GM12878 (cell line): ENCODE data around the gene CAMK2D. TPM values are rescaled to one million over a fixed set of nuclear protein-coding genes. Genes with fewer than 3 reads are reported as not detected.
A peak's percentile ranks its signal among the peaks of the same experiment; 100 is the strongest.

Experiments used
- ATAC-seq: fragments of 200-7000 bp; cut with Tn5 transposase; 3 replicates; pipeline ENCODE4 v1.9.1; 2020; ENCODE audit warnings: mild to moderate bottlenecking, moderate library complexity
- BruUV-seq: library from RNA; stranded (reverse); fragments of 400-500 nt; replicated peaks from 2 replicates; lab custom pipeline; 2021; lab: Mats Ljungman, UMichigan
- CTCF ChIA-PET: fragments of 300-600 bp; sonication (Branson Sonifier 250); formaldehyde crosslinking; extraction: SDS; loops from one replicate; lab custom pipeline; 2021; ENCODE audit warnings: inconsistent platforms; lab: Yijun Ruan, JAX
- POLR2A ChIA-PET: fragments of 350-600 bp; formaldehyde crosslinking; extraction: SDS; loops from one replicate; lab custom pipeline; 2021; ENCODE audit warnings: inconsistent platforms; lab: Charles Lee
- RAD21 ChIA-PET: fragments of 300-600 bp; sonication (Branson Sonifier 250); formaldehyde crosslinking; loops from one replicate; lab custom pipeline; 2023; ENCODE audit warnings: antibody characterized with exemption; ENCODE audit not compliant: unreplicated experiment; lab: Charles Lee
- SMC1A ChIA-PET: fragments of 300-600 bp; sonication (Branson Sonifier 250); formaldehyde crosslinking; loops from one replicate; lab custom pipeline; 2023; ENCODE audit not compliant: unreplicated experiment, uncharacterized antibody; lab: Charles Lee
- DNase-seq: peaks from one replicate; pipeline ENCODE4 v3.0.0-alpha.2; 2011; ENCODE audit warnings: low read depth, low spot score
- FAIRE-seq: peaks from 3 replicates; lab custom pipeline; 2011; peaks lifted over from hg19 to GRCh38; lab: Jason Lieb, UNC
- H2AFZ ChIP-seq: 2 replicates; pipeline ENCODE4 v1.6.0; 2011; ENCODE audit warnings: low read depth, low read length, control low read depth; ENCODE audit not compliant: control insufficient read depth
- H3K27ac ChIP-seq: 2 replicates; pipeline ENCODE4 v1.5.1; 2011; ENCODE audit warnings: control low read depth; ENCODE audit not compliant: control insufficient read depth, insufficient read depth
- H3K27me3 ChIP-seq, 2 experiments: replicated peaks in 1 of 2; 2 replicates each; pipeline versions ENCODE4 v1.6.0 to v1.6.1; 2011; ENCODE audit warnings: low read length in 1 of 2; ENCODE audit not compliant: control insufficient read depth in 2 of 2, insufficient read depth in 2 of 2
- H3K36me3 ChIP-seq, 2 experiments: 2 replicates each; pipeline ENCODE4 v1.5.1; 2011; ENCODE audit warnings: low read length in 1 of 2; ENCODE audit not compliant: control insufficient read depth in 2 of 2, insufficient read depth in 2 of 2
- H3K4me1 ChIP-seq: 2 replicates; pipeline ENCODE4 v1.6.1; 2011; ENCODE audit warnings: mild to moderate bottlenecking, low read length, moderate library complexity, mixed read lengths; ENCODE audit not compliant: control insufficient read depth, insufficient read depth
- H3K4me2 ChIP-seq: 2 replicates; pipeline ENCODE4 v1.6.0; 2011; ENCODE audit warnings: control low read depth; ENCODE audit not compliant: control insufficient read depth, insufficient read depth
- H3K4me3 ChIP-seq: fragments of 200-600 bp; sonication (generic); 2 replicates; pipeline ENCODE4 v1.5.1; 2016
- H3K79me2 ChIP-seq: 2 replicates; pipeline ENCODE4 v1.6.0; 2011; ENCODE audit warnings: low read length; ENCODE audit not compliant: control insufficient read depth, insufficient read depth
- H3K9ac ChIP-seq: 2 replicates; pipeline ENCODE4 v1.8.0; 2011; ENCODE audit warnings: low read length, control low read depth, mixed read lengths; ENCODE audit not compliant: control insufficient read depth, insufficient read depth
- H3K9me3 ChIP-seq: replicated peaks from 3 replicates; pipeline ENCODE4 v1.5.1; 2011; ENCODE audit warnings: mild to moderate bottlenecking, low read length; ENCODE audit not compliant: control insufficient read depth, insufficient read depth
- H4K20me1 ChIP-seq: 2 replicates; pipeline ENCODE4 v1.6.0; 2011; ENCODE audit not compliant: control insufficient read depth, insufficient read depth
- BCL11A ChIP-seq: IDR thresholded peaks from 2 replicates; pipeline ENCODE4 v1.6.1; 2011; ENCODE audit warnings: low read depth, low read length
- CHD4 ChIP-seq: fragments of 200-600 bp; sonication (generic); IDR thresholded peaks from 2 replicates; pipeline ENCODE4 v1.6.1; 2016; ENCODE audit warnings: mild to moderate bottlenecking
- HCFC1 ChIP-seq: fragments of 150-350 bp; IDR thresholded peaks from 2 replicates; pipeline ENCODE4 v1.6.1; 2014; ENCODE audit warnings: low read length
- POU2F2 ChIP-seq: IDR thresholded peaks from 3 replicates; pipeline ENCODE4 v1.6.1; 2011; ENCODE audit warnings: low read depth, mild to moderate bottlenecking, low read length, borderline replicate concordance
- SUZ12 ChIP-seq: fragments of 200-600 bp; sonication (generic); IDR thresholded peaks from one replicate; pipeline ENCODE4 v1.6.1; 2018; ENCODE audit warnings: antibody characterized with exemption, mild to moderate bottlenecking; ENCODE audit not compliant: unreplicated experiment
- TBL1XR1 ChIP-seq: IDR thresholded peaks from 2 replicates; pipeline ENCODE4 v1.6.1; 2012; ENCODE audit warnings: low read depth, low read length, improper control_type of control experiment
- ZSCAN29 ChIP-seq: fragments of 450-650 bp; IDR thresholded peaks from 2 replicates; pipeline ENCODE4 v1.6.1; 2017; ENCODE audit warnings: mild to moderate bottlenecking, moderate library complexity
- WGBS: methylation state at CpG from one replicate; pipeline ENCODE4 v1.1.6; 2016; ENCODE audit warnings: low lambda C conversion rate; ENCODE audit not compliant: insufficient replicate concordance, insufficient coverage; ENCODE audit errors: missing lambda C conversion rate; 5-methylcytosine and 5-hydroxymethylcytosine counted together
- in situ Hi-C: fragments of 300-500 bp; cut with MboI; formaldehyde crosslinking; loops from 9 replicates; pipeline ENCODE4 v1.14.3; 2018; ENCODE audit warnings: mixed read lengths
- intact Hi-C: fragments of 100-400 bp; cut with micrococcal nuclease; formaldehyde crosslinking; loops from one replicate; pipeline ENCODE4 v1.14.2; 2022; ENCODE audit not compliant: unreplicated experiment
- polyA plus RNA-seq, 11 experiments: library from polyadenylated mRNA; depleted of rRNA in 4 of 11; unstranded in 6 of 11; stranded (reverse) in 5 of 11; fragments of >200 nt; fragmentation: Nextera tagmentation in 4 of 11; fragmentation: Illumina TruSeq in 1 of 11; extraction: Ambion mirVana in 4 of 11; extraction: Trizol in 1 of 11; gene quantifications; 1 replicate in 1 of 11; 2 replicates in 10 of 11; pipeline versions ENCODE4 v1.2.1 to v1.2.3, GENCODE V29; 2011 to 2016; ENCODE audit warnings: inconsistent platforms in 2 of 11, missing spikeins in 2 of 11, low read depth in 1 of 11
- total RNA-seq, 4 experiments: library from RNA; depleted of rRNA in 3 of 4; stranded (reverse); fragments of >200 nt in 3 of 4; fragmentation: Illumina TruSeq in 1 of 4; extraction: Trizol in 1 of 4; gene quantifications; 2 replicates each; pipeline versions ENCODE4 v1.2.1 to v1.2.3, GENCODE V29; 2013 to 2021
- TF ChIP-seq, protein P1 (sequence below): IDR thresholded peaks from 2 replicates; pipeline ENCODE4 v1.6.1; 2012; ENCODE audit warnings: mild to moderate bottlenecking, low read depth, low read length
- TF ChIP-seq, protein P2 (sequence below): IDR thresholded peaks from 2 replicates; pipeline ENCODE4 v1.6.1; 2011; ENCODE audit warnings: low read depth, low read length, improper control_type of control experiment, borderline replicate concordance
- TF ChIP-seq, protein P3 (sequence below): fragments of 150-350 bp; IDR thresholded peaks from 2 replicates; pipeline ENCODE4 v1.6.1; 2014; ENCODE audit warnings: mild to moderate bottlenecking, low read depth, low read length
- TF ChIP-seq, protein P4 (sequence below): IDR thresholded peaks from 2 replicates; pipeline ENCODE4 v1.6.1; 2011; ENCODE audit warnings: borderline replicate concordance, low read depth, mild to moderate bottlenecking, moderate library complexity, mixed read lengths, low read length; ENCODE audit not compliant: insufficient read depth; ENCODE audit errors: extremely low read length
- TF ChIP-seq, protein P5 (sequence below): IDR thresholded peaks from 2 replicates; pipeline ENCODE4 v1.6.1; 2012; ENCODE audit warnings: low read depth, low read length, improper control_type of control experiment

CAMK2D gene
- total and polyA plus RNA-seq, 10 of the 15 experiments (the other 5 are each of a cell fraction or from before 2014, with no cell fraction given), result 6.9 to 88.5 (median 12.9) TPM

DNA sequence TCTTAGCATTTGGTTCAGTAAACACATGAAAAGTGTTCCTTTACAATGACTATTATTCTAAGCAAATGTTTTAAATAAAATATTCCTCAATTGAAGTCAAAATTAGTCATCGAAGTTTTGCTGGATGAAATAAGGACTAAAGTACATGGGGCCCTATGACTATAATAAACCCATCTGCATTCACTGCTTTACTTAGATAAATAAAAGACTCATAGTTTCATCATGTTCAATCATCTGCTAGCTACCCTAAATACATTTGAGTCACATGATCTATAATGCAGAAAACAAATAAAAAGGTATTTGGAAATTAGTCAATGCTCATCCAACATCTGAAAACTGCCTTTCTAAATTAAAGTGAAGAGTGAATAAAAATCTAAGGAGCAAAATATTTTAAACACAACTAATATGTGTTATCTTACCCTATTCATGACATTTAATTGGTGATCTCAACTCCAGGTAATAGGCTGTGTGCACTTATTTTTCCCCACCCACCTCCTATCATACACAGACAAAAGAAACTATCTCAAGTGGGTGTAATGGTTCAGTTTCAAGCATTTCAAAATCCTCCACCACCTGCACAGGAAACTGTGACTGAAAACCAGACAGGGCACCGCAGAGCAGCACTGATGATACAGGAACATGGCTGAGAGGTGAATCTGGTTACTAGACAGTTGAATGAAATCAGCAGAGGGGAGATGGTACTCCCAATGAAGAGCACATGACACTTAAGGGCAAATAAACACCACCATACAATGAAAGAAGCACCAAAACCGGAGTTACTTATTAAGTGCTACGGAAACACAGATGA, 78.6 kb downstream of the CAMK2D start:
- DNase-seq (peak; percentile 88), ATAC-seq (peak; percentile 94), FAIRE-seq (peak; percentile 61)
- ChIA-PET POLR2A (interaction anchor here (0.8 to 2.9 kb wide), 4 partner anchors 11 to 46 kb away, joined by 3 to 6 read pairs (median 4); no protein-coding TSS in a partner anchor), CTCF (interaction anchor here (1.2 to 3.0 kb wide), 5 partner anchors 9 to 118 kb away, joined by 3 to 12 read pairs (median 4); no protein-coding TSS in a partner anchor), RAD21 (interaction anchor here (0.7 to 1.8 kb wide), 11 partner anchors 8 to 135 kb away, joined by 3 to 6 read pairs (median 4); no protein-coding TSS in a partner anchor), SMC1A (interaction anchor here (0.6 to 4.4 kb wide), 16 partner anchors 9 to 138 kb away, joined by 3 to 21 read pairs (median 4); no protein-coding TSS in a partner anchor)
- Histone ChIP-seq H3K4me3 (no peak overlapping the region), H3K4me2 (peak overlapping the region; percentile 23; the same call in 1 of the 2 replicates), H4K20me1 (no peaks in the 10 kb centered on the region), H2AFZ (no peak overlapping the region), H3K27me3 (no peaks in the 10 kb centered on the region), H3K9me3 (peaks cover 4% of the 10 kb centered on the region; the same call in 2 of the 3 replicates), H3K79me2 (peaks cover 6% of the 10 kb centered on the region), H3K36me3 (peaks cover 0 to 2% of the 10 kb centered on the region in 2 experiments; a peak in 1 of 4 replicates), H3K9ac (no peak overlapping the region), H3K27ac (no peak overlapping the region), H3K4me1 (peaks cover 27% of the 10 kb centered on the region)
- no TSS peak for BruUV-seq
- in situ Hi-C loops, result no loop called here
- 75% methylated on average over 4 of the region's 4 CpGs for WGBS
- intact Hi-C loops, result loop anchor here (2.0 to 5.0 kb wide), 3 partner anchors 42 to 139 kb away; no protein-coding TSS in a partner anchor
- no peak; the same call in 1 of the 2 replicates for TF ChIP-seq CHD4
- TF ChIP-seq, protein P1, sequence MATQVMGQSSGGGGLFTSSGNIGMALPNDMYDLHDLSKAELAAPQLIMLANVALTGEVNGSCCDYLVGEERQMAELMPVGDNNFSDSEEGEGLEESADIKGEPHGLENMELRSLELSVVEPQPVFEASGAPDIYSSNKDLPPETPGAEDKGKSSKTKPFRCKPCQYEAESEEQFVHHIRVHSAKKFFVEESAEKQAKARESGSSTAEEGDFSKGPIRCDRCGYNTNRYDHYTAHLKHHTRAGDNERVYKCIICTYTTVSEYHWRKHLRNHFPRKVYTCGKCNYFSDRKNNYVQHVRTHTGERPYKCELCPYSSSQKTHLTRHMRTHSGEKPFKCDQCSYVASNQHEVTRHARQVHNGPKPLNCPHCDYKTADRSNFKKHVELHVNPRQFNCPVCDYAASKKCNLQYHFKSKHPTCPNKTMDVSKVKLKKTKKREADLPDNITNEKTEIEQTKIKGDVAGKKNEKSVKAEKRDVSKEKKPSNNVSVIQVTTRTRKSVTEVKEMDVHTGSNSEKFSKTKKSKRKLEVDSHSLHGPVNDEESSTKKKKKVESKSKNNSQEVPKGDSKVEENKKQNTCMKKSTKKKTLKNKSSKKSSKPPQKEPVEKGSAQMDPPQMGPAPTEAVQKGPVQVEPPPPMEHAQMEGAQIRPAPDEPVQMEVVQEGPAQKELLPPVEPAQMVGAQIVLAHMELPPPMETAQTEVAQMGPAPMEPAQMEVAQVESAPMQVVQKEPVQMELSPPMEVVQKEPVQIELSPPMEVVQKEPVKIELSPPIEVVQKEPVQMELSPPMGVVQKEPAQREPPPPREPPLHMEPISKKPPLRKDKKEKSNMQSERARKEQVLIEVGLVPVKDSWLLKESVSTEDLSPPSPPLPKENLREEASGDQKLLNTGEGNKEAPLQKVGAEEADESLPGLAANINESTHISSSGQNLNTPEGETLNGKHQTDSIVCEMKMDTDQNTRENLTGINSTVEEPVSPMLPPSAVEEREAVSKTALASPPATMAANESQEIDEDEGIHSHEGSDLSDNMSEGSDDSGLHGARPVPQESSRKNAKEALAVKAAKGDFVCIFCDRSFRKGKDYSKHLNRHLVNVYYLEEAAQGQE, result no peak
- TF ChIP-seq ZSCAN29, result no peak
- TF ChIP-seq SUZ12, result no peak
- TF ChIP-seq BCL11A, result peak; percentile 94
- TF ChIP-seq TBL1XR1, result peak; percentile 62; the same call in 1 of the 2 replicates
- TF ChIP-seq, protein P2, sequence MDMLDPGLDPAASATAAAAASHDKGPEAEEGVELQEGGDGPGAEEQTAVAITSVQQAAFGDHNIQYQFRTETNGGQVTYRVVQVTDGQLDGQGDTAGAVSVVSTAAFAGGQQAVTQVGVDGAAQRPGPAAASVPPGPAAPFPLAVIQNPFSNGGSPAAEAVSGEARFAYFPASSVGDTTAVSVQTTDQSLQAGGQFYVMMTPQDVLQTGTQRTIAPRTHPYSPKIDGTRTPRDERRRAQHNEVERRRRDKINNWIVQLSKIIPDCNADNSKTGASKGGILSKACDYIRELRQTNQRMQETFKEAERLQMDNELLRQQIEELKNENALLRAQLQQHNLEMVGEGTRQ, result no peak; the same call in 1 of the 2 replicates
- TF ChIP-seq POU2F2, result peak; percentile 87; the same call in 2 of the 3 replicates
- TF ChIP-seq HCFC1, result no peak
- TF ChIP-seq, protein P3, sequence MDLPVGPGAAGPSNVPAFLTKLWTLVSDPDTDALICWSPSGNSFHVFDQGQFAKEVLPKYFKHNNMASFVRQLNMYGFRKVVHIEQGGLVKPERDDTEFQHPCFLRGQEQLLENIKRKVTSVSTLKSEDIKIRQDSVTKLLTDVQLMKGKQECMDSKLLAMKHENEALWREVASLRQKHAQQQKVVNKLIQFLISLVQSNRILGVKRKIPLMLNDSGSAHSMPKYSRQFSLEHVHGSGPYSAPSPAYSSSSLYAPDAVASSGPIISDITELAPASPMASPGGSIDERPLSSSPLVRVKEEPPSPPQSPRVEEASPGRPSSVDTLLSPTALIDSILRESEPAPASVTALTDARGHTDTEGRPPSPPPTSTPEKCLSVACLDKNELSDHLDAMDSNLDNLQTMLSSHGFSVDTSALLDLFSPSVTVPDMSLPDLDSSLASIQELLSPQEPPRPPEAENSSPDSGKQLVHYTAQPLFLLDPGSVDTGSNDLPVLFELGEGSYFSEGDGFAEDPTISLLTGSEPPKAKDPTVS, result no peak
- TF ChIP-seq, protein P4, sequence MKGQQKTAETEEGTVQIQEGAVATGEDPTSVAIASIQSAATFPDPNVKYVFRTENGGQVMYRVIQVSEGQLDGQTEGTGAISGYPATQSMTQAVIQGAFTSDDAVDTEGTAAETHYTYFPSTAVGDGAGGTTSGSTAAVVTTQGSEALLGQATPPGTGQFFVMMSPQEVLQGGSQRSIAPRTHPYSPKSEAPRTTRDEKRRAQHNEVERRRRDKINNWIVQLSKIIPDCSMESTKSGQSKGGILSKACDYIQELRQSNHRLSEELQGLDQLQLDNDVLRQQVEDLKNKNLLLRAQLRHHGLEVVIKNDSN, result no peak
- TF ChIP-seq, protein P5, sequence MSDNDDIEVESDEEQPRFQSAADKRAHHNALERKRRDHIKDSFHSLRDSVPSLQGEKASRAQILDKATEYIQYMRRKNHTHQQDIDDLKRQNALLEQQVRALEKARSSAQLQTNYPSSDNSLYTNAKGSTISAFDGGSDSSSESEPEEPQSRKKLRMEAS, result no peak
